HG03432 (cell line): ENCODE measurements around the gene CSK.

Experiments
- ATAC-seq: cut with Tn5 transposase; IDR thresholded peaks from one replicate; pipeline ENCODE4 v1.9.1; 2021; ENCODE audit warnings: mild to moderate bottlenecking, moderate library complexity; ENCODE audit not compliant: unreplicated experiment

Gene CSK

GRCh38 chr15:74840851-74841775 is 59.2 kb downstream of the CSK start:
- no peak for ATAC-seq

- ATAC-seq = no peak
These were observed 60.1 kb downstream of the CSK start for GRCh38 chr15:74841891-74842373.

- peak; percentile 82 for ATAC-seq
These were observed 60.9 kb downstream of the CSK start, which contains the start of gene ULK3 for GRCh38 chr15:74842581-74843444. ULK3 (minus strand) TSS chr15:74843156; CDS start chr15:74843105, 51 bp downstream.

- ATAC-seq = no peak
These were observed 61.6 kb downstream of the CSK start for GRCh38 chr15:74843445-74843828.

- ATAC-seq = no peak
These were observed 62.0 kb downstream of the CSK start for GRCh38 chr15:74843891-74844299.

GRCh38 chr15:74844319-74845207 is 62.7 kb downstream of the CSK start:
- no peak for ATAC-seq

GRCh38 chr15:74845208-74845568 is 63.3 kb downstream of the CSK start:
- no peak for ATAC-seq

- no peak for ATAC-seq
These were observed 63.7 kb downstream of the CSK start for GRCh38 chr15:74845581-74845980.

GRCh38 chr15:74847432-74847831 is 65.6 kb downstream of the CSK start:
- no peak for ATAC-seq

- ATAC-seq = no peak
These were observed 68.5 kb downstream of the CSK start for GRCh38 chr15:74850393-74850792.

GRCh38 chr15:74851960-74852359 is 70.1 kb downstream of the CSK start:
- ATAC-seq = no peak
